Measurements from ENCODE around the gene UVRAG. TPM values are rescaled to one million over a fixed set of nuclear protein-coding genes. Genes with fewer than 3 reads are reported as not detected.
"Not testable (repeated sequence)": the region's sequence is repeated elsewhere in the genome, so short reads cannot be mapped to it uniquely, and the experiment has no call there.

UVRAG gene
- total RNA-seq, 1 donor from 2014 or later = 13.9 TPM

GRCh38 chr11:75862437-75862836, 47.4 kb downstream of the UVRAG start:
- intact Hi-C loops (cut with DNase I) = loop anchor here (10.0 kb wide), 3 partner anchors 138 to 418 kb away; no protein-coding TSS in a partner anchor
- DNase-seq (ENCODE audit: low spot score) = no peak

- DNase-seq (ENCODE audit: low spot score) = no peak
- intact Hi-C loops (cut with DNase I) = loop anchor here (2.0 to 10.0 kb wide), 4 partner anchors 65 to 423 kb away; no protein-coding TSS in a partner anchor
These were observed 52.9 kb downstream of the UVRAG start for GRCh38 chr11:75867778-75868374.

GRCh38 chr11:75868990-75869389, 54.0 kb downstream of the UVRAG start:
- no peak for DNase-seq (ENCODE audit: low spot score)
- intact Hi-C loops (cut with DNase I) = loop anchor here (10.0 kb wide), 3 partner anchors 144 to 424 kb away; no protein-coding TSS in a partner anchor

GRCh38 chr11:75869661-75870455, 54.8 kb downstream of the UVRAG start:
- no peak for DNase-seq (ENCODE audit: low spot score)
- intact Hi-C loops (cut with DNase I) = loop anchor here (10.0 kb wide), 3 partner anchors 145 to 425 kb away; no protein-coding TSS in a partner anchor

GRCh38 chr11:75872887-75873416, 57.9 kb downstream of the UVRAG start:
- intact Hi-C loops (cut with DNase I) = no loop called here
- DNase-seq (ENCODE audit: low spot score) = no peak

GRCh38 chr11:75873417-75874221, 58.6 kb downstream of the UVRAG start:
- intact Hi-C loops (cut with DNase I) = no loop called here
- DNase-seq (ENCODE audit: low spot score) = no peak

- no peak for DNase-seq (ENCODE audit: low spot score)
- intact Hi-C loops (cut with DNase I) = no loop called here
These were observed 59.8 kb downstream of the UVRAG start for GRCh38 chr11:75874684-75875341.

GRCh38 chr11:75877327-75877726, 62.3 kb downstream of the UVRAG start:
- intact Hi-C loops (cut with DNase I); DNase-seq (ENCODE audit: low spot score): not testable (repeated sequence)

GRCh38 chr11:75877931-75878330, 62.9 kb downstream of the UVRAG start:
- DNase-seq (ENCODE audit: low spot score); intact Hi-C loops (cut with DNase I): not testable (repeated sequence)

GRCh38 chr11:75878933-75879332, 63.9 kb downstream of the UVRAG start:
- DNase-seq (ENCODE audit: low spot score) = no peak
- intact Hi-C loops (cut with DNase I) = no loop called here

- intact Hi-C loops (cut with DNase I) = no loop called here
- no peak for DNase-seq (ENCODE audit: low spot score)
These were observed 64.7 kb downstream of the UVRAG start for GRCh38 chr11:75879737-75880136.

- intact Hi-C loops (cut with DNase I); DNase-seq (ENCODE audit: low spot score): not testable (repeated sequence)
These were observed 65.3 kb downstream of the UVRAG start for GRCh38 chr11:75880343-75880742.

- intact Hi-C loops (cut with DNase I) = no loop called here
- DNase-seq (ENCODE audit: low spot score) = no peak
These were observed 69.3 kb downstream of the UVRAG start for GRCh38 chr11:75884321-75884720.

GRCh38 chr11:75888416-75888815, 73.4 kb downstream of the UVRAG start:
- intact Hi-C loops (cut with DNase I) = no loop called here
- no peak for DNase-seq (ENCODE audit: low spot score)

GRCh38 chr11:75891947-75892739, 77.1 kb downstream of the UVRAG start:
- DNase-seq (ENCODE audit: low spot score) = no peak
- intact Hi-C loops (cut with DNase I) = no loop called here

- DNase-seq (ENCODE audit: low spot score) = no peak
- intact Hi-C loops (cut with DNase I) = no loop called here
These were observed 78.2 kb downstream of the UVRAG start for GRCh38 chr11:75893251-75893650.

GRCh38 chr11:75894036-75894585, 79.1 kb downstream of the UVRAG start:
- DNase-seq (ENCODE audit: low spot score) = no peak
- intact Hi-C loops (cut with DNase I) = no loop called here

- no peak for DNase-seq (ENCODE audit: low spot score)
- intact Hi-C loops (cut with DNase I) = loop anchor here (1.0 to 2.0 kb wide), 3 partner anchors 255 to 422 kb away; partner anchors contain the start of gene WNT11
These were observed 81.9 kb downstream of the UVRAG start for GRCh38 chr11:75896843-75897419.

Data from cardiac septum (tissue), 1 donor.